GM21529 (cell line): ENCODE measurements around the gene CDK5RAP2.

ENCODE experiments used
- ATAC-seq: cut with Tn5 transposase; IDR thresholded peaks from one replicate; pipeline ENCODE4 v1.9.1; 2021; ENCODE audit not compliant: unreplicated experiment

CDK5RAP2 gene

GRCh38 chr9:120593250-120593954, 13.4 kb upstream of the CDK5RAP2 start:
- no peak for ATAC-seq

DNA sequence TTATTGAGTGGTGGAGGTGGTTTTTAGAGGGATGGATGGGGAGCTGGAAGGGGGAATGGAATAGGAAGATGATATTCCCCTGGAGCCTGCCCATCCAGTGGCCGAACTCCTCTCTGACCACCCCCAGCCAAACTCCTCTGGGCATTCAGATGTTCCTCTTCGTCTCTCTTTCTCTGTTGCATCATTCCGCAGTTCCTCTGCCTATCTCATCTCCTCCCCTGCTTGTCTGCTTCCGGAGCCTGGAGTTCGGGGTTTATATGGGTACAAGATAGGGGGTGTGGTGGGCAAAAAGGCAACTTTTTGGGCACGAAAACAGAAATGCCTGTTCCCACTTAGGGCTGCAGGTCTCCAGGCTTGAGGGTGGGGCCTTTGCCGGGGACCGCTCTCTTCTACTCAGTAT, 12.2 kb upstream of the CDK5RAP2 start:
- no peak for ATAC-seq

GRCh38 chr9:120587328-120587727, 7.4 kb upstream of the CDK5RAP2 start:
- no peak for ATAC-seq

GRCh38 chr9:120583958-120584369, 4.0 kb upstream of the CDK5RAP2 start:
- ATAC-seq: no peak

DNA sequence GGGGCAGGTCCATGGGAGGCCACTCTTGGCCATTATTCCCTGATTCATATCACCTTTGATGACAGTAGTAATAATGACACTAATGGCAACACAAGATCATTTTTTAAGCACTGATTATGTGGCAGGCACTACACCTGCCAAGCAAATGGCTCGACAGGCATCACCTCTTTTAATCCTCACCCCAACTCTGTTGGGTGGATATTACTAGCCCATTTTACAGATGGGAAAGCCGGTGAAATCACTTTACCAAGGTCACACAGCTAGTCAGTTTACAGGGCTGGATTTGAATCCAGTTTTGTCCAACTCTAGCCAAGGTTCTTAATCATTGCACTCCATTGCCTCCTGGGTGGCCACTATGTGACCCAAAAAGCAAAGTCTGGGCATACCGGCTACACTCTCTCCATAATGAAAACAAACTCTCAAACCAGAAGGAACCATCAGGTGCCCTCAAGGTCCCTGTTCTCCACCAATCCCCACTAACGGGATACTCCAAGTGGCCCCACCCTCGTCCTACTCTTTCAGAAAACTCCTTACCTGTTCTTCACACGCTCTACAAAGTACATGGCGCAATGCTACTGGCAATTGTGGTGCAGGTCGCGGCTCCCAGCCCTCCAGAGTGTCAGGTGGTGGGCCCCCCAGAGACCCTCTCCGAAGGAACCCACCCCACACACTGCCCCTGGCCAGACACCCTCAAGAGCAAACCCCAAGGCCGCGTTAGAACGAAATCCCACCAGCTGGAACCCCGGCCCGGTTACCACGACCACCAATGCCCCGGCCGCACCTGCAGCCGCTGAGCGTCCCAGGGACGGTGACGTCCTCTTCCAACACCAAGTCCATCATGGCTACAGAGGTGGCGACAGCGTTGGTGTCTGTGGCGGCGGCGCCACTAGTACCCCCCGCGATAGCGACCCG, 572 bp downstream of the CDK5RAP2 start:
- peak; percentile 39 for ATAC-seq

GRCh38 chr9:120574473-120574872, 5.5 kb downstream of the CDK5RAP2 start:
- ATAC-seq: no peak

GRCh38 chr9:120572472-120572871, 7.5 kb downstream of the CDK5RAP2 start:
- no peak for ATAC-seq

- no peak for ATAC-seq
Measured at GRCh38 chr9:120571443-120572257, 8.3 kb downstream of the CDK5RAP2 start.

- no peak for ATAC-seq
Measured at GRCh38 chr9:120570296-120570695, 9.7 kb downstream of the CDK5RAP2 start.

DNA sequence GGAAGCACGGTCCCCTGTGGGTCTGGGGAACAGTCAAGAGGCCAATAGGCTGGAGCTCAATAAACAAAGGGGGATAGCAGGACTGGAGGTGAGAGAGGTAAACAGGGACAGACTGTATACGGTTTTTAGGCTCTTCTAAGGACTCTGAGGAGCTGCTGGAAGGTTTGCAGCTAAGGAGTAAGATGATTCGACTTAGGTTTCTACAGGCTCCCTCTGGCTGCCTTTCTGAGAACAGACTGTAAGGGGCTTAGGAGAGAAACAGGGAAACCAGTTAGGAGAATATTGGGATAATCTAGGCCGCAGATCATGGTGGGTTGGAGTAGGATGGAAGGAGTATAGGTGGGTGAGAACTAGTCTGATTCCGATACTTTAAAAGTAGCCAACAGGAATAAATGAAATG, 10.4 kb downstream of the CDK5RAP2 start:
- ATAC-seq: no peak

GRCh38 chr9:120568816-120569215, 11.2 kb downstream of the CDK5RAP2 start:
- ATAC-seq: no peak

DNA sequence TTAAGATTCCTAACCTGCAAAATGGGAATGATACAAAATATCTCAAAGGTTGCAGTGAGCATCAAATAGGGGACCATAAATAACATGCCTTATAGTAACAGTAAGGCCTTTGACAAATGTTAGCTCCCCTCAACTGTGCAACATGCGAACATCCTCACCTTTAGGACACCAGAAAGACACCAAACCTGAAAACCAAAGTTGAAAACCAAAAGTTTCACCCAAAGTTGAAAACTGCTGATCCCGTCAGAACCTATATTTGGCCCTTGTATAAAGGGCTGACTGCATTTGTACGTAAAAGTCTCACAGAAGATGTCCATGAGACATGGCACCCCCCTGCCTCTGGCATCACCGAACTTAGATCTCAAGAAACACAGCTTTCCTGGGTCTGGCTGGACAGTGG, 12.1 kb downstream of the CDK5RAP2 start:
- no peak for ATAC-seq

GRCh38 chr9:120567081-120567480, 12.9 kb downstream of the CDK5RAP2 start:
- ATAC-seq: no peak

DNA sequence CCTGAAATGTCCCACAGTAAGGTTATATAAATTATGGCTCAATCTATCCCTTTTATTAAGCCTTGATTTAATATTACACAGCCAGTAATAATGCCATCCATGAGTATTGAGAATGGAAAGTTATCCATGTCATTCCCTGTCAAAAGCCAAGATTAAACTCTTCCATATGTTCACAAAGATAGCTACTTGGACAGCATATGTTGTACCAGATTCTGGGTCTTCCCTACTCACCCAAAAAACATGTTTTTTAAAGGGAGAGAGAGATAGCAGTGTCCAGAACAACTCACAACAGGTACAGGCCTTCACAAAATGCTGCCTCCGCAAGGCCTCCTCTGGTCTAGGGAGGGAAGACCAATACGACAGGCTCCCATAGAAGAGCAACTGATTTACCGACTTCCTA, 15.4 kb downstream of the CDK5RAP2 start:
- ATAC-seq: no peak

DNA sequence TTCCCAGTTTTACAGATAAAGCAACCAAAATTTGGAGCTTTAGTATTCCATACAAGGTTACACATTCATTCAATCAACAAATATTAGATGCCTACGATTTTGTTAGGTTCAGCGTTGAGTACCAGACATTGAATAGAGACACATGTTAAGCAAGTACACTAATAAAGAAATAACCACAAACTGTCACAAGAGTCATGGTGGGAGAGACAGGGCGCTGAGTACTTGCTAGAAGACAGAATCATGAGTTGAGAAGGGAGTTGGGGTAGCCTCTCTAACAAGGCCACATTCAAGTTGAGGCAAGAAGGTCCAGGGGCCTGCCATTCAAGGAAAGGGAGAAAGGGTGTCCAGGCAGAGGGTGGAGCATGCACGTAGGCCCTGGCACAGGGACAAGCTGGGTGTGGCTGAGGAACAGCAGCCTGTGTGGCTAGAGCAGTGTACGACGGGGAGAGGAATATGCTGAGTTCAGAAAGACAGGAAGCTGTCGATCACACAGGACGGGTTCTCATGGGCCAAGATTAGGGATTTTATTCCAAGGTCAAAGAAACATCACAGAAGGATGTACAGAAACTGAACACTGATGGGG, 17.0 kb downstream of the CDK5RAP2 start:
- ATAC-seq: no peak

DNA sequence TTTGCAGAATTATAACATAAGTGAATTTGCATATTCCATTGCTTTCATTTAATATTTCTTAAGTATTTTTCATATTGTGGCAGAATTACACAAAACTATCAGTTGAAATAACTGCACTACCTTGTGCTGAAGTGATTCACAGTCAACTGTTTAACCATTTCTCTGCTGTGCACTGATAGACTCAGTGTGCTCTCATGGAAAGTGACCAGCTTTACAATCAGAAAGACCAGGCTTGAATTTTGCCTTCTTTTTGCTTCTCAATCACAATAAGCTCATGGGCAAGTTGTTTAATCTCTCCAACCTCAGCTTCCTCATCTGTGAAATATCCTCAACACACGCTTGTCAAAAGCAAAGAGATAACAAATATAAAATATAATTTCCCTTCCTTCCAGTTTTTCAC, 18.3 kb downstream of the CDK5RAP2 start:
- ATAC-seq: no peak

- ATAC-seq: no peak
Measured at GRCh38 chr9:120559546-120559945, 20.4 kb downstream of the CDK5RAP2 start.

DNA sequence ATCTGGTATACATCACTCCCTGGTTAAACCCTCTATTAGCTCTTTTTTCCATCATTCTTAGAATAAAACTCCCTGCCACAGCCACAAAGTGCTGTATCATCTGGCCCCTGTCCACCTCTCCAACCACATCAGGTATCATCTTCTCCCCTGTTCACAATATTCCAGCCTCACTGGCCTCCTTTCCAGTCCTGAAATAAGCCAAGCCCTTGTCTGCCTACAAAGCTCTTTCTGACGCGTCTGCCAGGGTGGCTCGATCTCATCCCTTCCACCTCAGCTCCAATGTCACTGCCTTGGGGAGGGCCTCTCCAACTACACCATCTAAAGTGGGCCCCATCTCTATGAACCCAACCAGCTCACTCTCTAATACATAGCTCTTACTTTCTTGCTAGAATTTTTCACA, 21.5 kb downstream of the CDK5RAP2 start:
- no peak for ATAC-seq

DNA sequence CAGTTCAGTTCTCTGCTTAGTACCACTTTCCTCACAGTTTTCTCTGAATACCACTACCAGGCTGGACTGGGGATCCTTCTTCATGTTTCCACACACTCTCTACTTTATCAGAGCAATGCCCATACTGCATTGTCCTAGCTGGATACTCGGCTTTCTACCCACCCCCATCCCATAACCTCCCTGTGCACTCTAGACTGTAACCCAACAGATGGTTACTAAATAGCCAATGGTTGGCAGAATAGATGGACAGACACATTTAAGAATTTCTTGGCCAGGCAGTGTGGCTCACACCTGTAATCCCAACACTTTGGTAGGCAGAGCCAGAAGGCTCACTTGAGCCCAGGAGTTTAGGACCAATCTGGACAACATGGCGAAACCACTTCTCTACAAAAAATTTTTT, 22.8 kb downstream of the CDK5RAP2 start:
- ATAC-seq: no peak

- no peak for ATAC-seq
Measured at GRCh38 chr9:120556775-120557174, 23.2 kb downstream of the CDK5RAP2 start.

DNA sequence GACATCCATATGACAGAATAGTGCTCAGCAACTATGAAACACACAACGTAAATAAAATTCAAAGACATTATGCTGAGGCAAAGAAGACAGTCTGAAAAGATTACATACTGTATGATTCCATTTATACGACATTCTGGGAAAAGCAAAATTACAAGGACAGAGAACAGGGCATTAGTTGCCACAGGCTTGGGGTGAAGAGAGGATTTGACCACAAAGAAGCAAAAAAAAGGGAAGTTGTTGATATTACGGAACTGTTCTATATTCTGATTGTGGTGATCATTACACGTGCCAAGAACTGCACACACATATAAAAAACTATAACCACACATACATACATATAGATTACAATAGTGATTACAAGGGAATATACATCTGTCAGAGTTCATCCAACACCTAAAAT, 24.1 kb downstream of the CDK5RAP2 start:
- no peak for ATAC-seq
